Activated naive CD4-positive, alpha-beta T cell treated with anti-CD3 and anti-CD28 coated beads for 36 hours (primary cell): ENCODE data around the gene EVPL. TPM values are rescaled to one million over a fixed set of nuclear protein-coding genes. Genes with fewer than 3 reads are reported as not detected.

Experiments
- CTCF ChIA-PET: fragments of 350-600 bp; sonication (Branson Sonifier 250); formaldehyde crosslinking; loops from one replicate; lab custom pipeline; 2021; ENCODE audit warnings: antibody characterized with exemption; lab: Charles Lee
- DNase-seq: peaks from one replicate; pipeline ENCODE4 v3.0.0-alpha.2; 2020
- H3K27ac Mint-ChIP-seq: one replicate; pipeline ENCODE4 v1.8.0; 2021; ENCODE audit warnings: mild to moderate bottlenecking, mixed read lengths
- H3K27me3 Mint-ChIP-seq: one replicate; pipeline ENCODE4 v1.8.0; 2021; ENCODE audit warnings: low read depth, mixed read lengths
- H3K36me3 Mint-ChIP-seq: one replicate; pipeline ENCODE4 v1.8.0; 2021; ENCODE audit warnings: low read depth, mixed read lengths
- H3K4me1 Mint-ChIP-seq: one replicate; pipeline ENCODE4 v1.8.0; 2021; ENCODE audit warnings: low read depth, mixed read lengths
- H3K4me3 Mint-ChIP-seq: one replicate; pipeline ENCODE4 v1.8.0; 2021; ENCODE audit warnings: mild to moderate bottlenecking, moderate library complexity, mixed read lengths
- H3K9me3 Mint-ChIP-seq: one replicate; pipeline ENCODE4 v1.8.0; 2021; ENCODE audit warnings: mixed read lengths
- intact Hi-C: fragments of 100-400 bp; cut with micrococcal nuclease; formaldehyde crosslinking; loops from one replicate; pipeline ENCODE4 v1.15.1; 2023
- total RNA-seq, 2 experiments: library from RNA; stranded (reverse); gene quantifications; one replicate each; pipeline ENCODE4 v1.2.3, GENCODE V29; 2021

Gene EVPL
- total RNA-seq, 2 experiments from 2014 or later = 0.14 TPM; not detected in 1

- DNase-seq = no peak
- H3K4me1 Mint-ChIP-seq = peaks cover 5% of the 10 kb centered on the region
- no peak overlapping the region for H3K4me3 Mint-ChIP-seq
- H3K27me3 Mint-ChIP-seq = no peaks in the 10 kb centered on the region
- intact Hi-C loops = loop anchor here (10.0 kb wide), 1 partner anchor 255 kb away; no protein-coding TSS in a partner anchor
- H3K36me3 Mint-ChIP-seq = no peaks in the 10 kb centered on the region
- no peaks in the 10 kb centered on the region for H3K9me3 Mint-ChIP-seq
- no peak overlapping the region for H3K27ac Mint-ChIP-seq
- CTCF ChIA-PET = interaction anchor here (0.5 to 11.7 kb wide), 7 partner anchors 9 to 388 kb away, joined by 3 to 124 read pairs (median 4); partner anchors contain the start of genes CDK3 and MRPL38
Observed at GRCh38 chr17:76009969-76010661, 17.0 kb downstream of the EVPL start.

- H3K4me1 Mint-ChIP-seq = peaks cover 5% of the 10 kb centered on the region
- H3K4me3 Mint-ChIP-seq = no peak overlapping the region
- DNase-seq = no peak
- H3K9me3 Mint-ChIP-seq = no peaks in the 10 kb centered on the region
- intact Hi-C loops = loop anchor here (10.0 kb wide), 1 partner anchor 255 kb away; no protein-coding TSS in a partner anchor
- no peaks in the 10 kb centered on the region for H3K36me3 Mint-ChIP-seq
- CTCF ChIA-PET = interaction anchor here (0.5 to 11.7 kb wide), 7 partner anchors 9 to 388 kb away, joined by 3 to 124 read pairs (median 4); partner anchors contain the start of genes CDK3 and MRPL38
- no peaks in the 10 kb centered on the region for H3K27me3 Mint-ChIP-seq
- H3K27ac Mint-ChIP-seq = no peak overlapping the region
Observed at GRCh38 chr17:76009447-76009846, 17.7 kb downstream of the EVPL start.

- CTCF ChIA-PET = interaction anchor here (0.6 to 11.7 kb wide), 6 partner anchors 8 to 265 kb away, joined by 3 to 124 read pairs (median 4); partner anchors contain the start of genes CDK3 and MRPL38
- intact Hi-C loops = loop anchor here (10.0 kb wide), 1 partner anchor 254 kb away; no protein-coding TSS in a partner anchor
- no peak for DNase-seq
- Mint-ChIP-seq H3K36me3 (no peaks in the 10 kb centered on the region), H3K9me3 (no peaks in the 10 kb centered on the region), H3K27me3 (no peaks in the 10 kb centered on the region), H3K4me1 (peaks cover under 1% of the 10 kb centered on the region), H3K27ac (no peak overlapping the region), H3K4me3 (no peak overlapping the region)
Observed at GRCh38 chr17:76008630-76009425, 18.3 kb downstream of the EVPL start.

- H3K36me3 Mint-ChIP-seq = no peaks in the 10 kb centered on the region
- CTCF ChIA-PET = interaction anchor here (0.7 to 11.7 kb wide), 7 partner anchors 7 to 266 kb away, joined by 3 to 124 read pairs (median 4); partner anchors contain the start of genes CDK3 and MRPL38
- no peak for DNase-seq
- no peaks in the 10 kb centered on the region for H3K27me3 Mint-ChIP-seq
- no peaks in the 10 kb centered on the region for H3K9me3 Mint-ChIP-seq
- H3K4me3 Mint-ChIP-seq = no peak overlapping the region
- intact Hi-C loops = loop anchor here (10.0 kb wide), 1 partner anchor 253 kb away; no protein-coding TSS in a partner anchor
- no peaks in the 10 kb centered on the region for H3K4me1 Mint-ChIP-seq
- H3K27ac Mint-ChIP-seq = no peak overlapping the region
Observed at GRCh38 chr17:76008208-76008607, 18.9 kb downstream of the EVPL start.

GRCh38 chr17:76007850-76008165 is 19.3 kb downstream of the EVPL start:
- no peaks in the 10 kb centered on the region for H3K27me3 Mint-ChIP-seq
- no peak for DNase-seq
- intact Hi-C loops = loop anchor here (10.0 kb wide), 1 partner anchor 253 kb away; no protein-coding TSS in a partner anchor
- H3K36me3 Mint-ChIP-seq = no peaks in the 10 kb centered on the region
- H3K4me1 Mint-ChIP-seq = no peaks in the 10 kb centered on the region
- CTCF ChIA-PET = interaction anchor here (0.7 to 11.7 kb wide), 7 partner anchors 7 to 266 kb away, joined by 3 to 124 read pairs (median 4); partner anchors contain the start of genes CDK3 and MRPL38
- no peaks in the 10 kb centered on the region for H3K9me3 Mint-ChIP-seq
- no peak overlapping the region for H3K4me3 Mint-ChIP-seq
- H3K27ac Mint-ChIP-seq = no peak overlapping the region

- H3K36me3 Mint-ChIP-seq = no peaks in the 10 kb centered on the region
- no peak overlapping the region for H3K27ac Mint-ChIP-seq
- no peak overlapping the region for H3K4me3 Mint-ChIP-seq
- no peaks in the 10 kb centered on the region for H3K4me1 Mint-ChIP-seq
- no peak for DNase-seq
- CTCF ChIA-PET = interaction anchor here (0.7 to 11.7 kb wide), 7 partner anchors 6 to 267 kb away, joined by 3 to 124 read pairs (median 4); partner anchors contain the start of genes CDK3 and MRPL38
- H3K27me3 Mint-ChIP-seq = no peaks in the 10 kb centered on the region
- intact Hi-C loops = loop anchor here (10.0 kb wide), 1 partner anchor 252 kb away; no protein-coding TSS in a partner anchor
- no peaks in the 10 kb centered on the region for H3K9me3 Mint-ChIP-seq
Observed at GRCh38 chr17:76007131-76007849, 19.8 kb downstream of the EVPL start.

- H3K4me1 Mint-ChIP-seq = no peaks in the 10 kb centered on the region
- no peaks in the 10 kb centered on the region for H3K27me3 Mint-ChIP-seq
- no peaks in the 10 kb centered on the region for H3K9me3 Mint-ChIP-seq
- intact Hi-C loops = loop anchor here (1.0 to 10.0 kb wide), 2 partner anchors 100 to 251 kb away; no protein-coding TSS in a partner anchor
- CTCF ChIA-PET = interaction anchor here (0.6 to 11.2 kb wide), 30 partner anchors 7 to 539 kb away, joined by 3 to 124 read pairs (median 4); partner anchors contain the start of genes EXOC7, FBF1, MRPL38 and WBP2
- H3K27ac Mint-ChIP-seq = no peak overlapping the region
- H3K36me3 Mint-ChIP-seq = no peaks in the 10 kb centered on the region
- no peak overlapping the region for H3K4me3 Mint-ChIP-seq
- DNase-seq = peak; percentile 95
Observed at GRCh38 chr17:76005263-76006149, 21.6 kb downstream of the EVPL start.

GRCh38 chr17:76004750-76005262 is 22.3 kb downstream of the EVPL start:
- CTCF ChIA-PET = interaction anchor here (0.6 to 11.2 kb wide), 25 partner anchors 8 to 540 kb away, joined by 3 to 124 read pairs (median 4); partner anchors contain the start of genes EXOC7, FBF1, MRPL38 and WBP2
- H3K27ac Mint-ChIP-seq = no peak overlapping the region
- no peaks in the 10 kb centered on the region for H3K9me3 Mint-ChIP-seq

GRCh38 chr17:76003915-76004314 is 23.2 kb downstream of the EVPL start:
- CTCF ChIA-PET = interaction anchor here (0.5 to 11.2 kb wide), 14 partner anchors 9 to 568 kb away, joined by 3 to 124 read pairs (median 6); partner anchors contain the start of gene MRPL38
- no peaks in the 10 kb centered on the region for H3K4me1 Mint-ChIP-seq

More at GRCh38 chr17:76004750-76005262, 22.3 kb downstream of the EVPL start:
- intact Hi-C loops = loop anchor here (1.0 to 10.0 kb wide), 2 partner anchors 100 to 250 kb away; no protein-coding TSS in a partner anchor
- Mint-ChIP-seq H3K4me1 (no peaks in the 10 kb centered on the region), H3K4me3 (no peak overlapping the region), H3K27me3 (no peaks in the 10 kb centered on the region), H3K36me3 (no peaks in the 10 kb centered on the region)
- no peak for DNase-seq

GRCh38 chr17:76002100-76002499 is 25.0 kb downstream of the EVPL start:
- no peaks in the 10 kb centered on the region for H3K36me3 Mint-ChIP-seq
- H3K27me3 Mint-ChIP-seq = no peaks in the 10 kb centered on the region
- no peak overlapping the region for H3K27ac Mint-ChIP-seq
- H3K9me3 Mint-ChIP-seq = no peaks in the 10 kb centered on the region
- peaks cover 6% of the 10 kb centered on the region for H3K4me1 Mint-ChIP-seq
- DNase-seq = no peak
- CTCF ChIA-PET = interaction anchor here (0.6 to 11.2 kb wide), 7 partner anchors 11 to 502 kb away, joined by 3 to 124 read pairs (median 3); partner anchors contain the start of gene MRPL38
- H3K4me3 Mint-ChIP-seq = no peak overlapping the region
- intact Hi-C loops = loop anchor here (10.0 kb wide), 1 partner anchor 247 kb away; no protein-coding TSS in a partner anchor

More at GRCh38 chr17:76003915-76004314, 23.2 kb downstream of the EVPL start:
- H3K27ac Mint-ChIP-seq = no peak overlapping the region
- H3K9me3 Mint-ChIP-seq = no peaks in the 10 kb centered on the region
- no peak for DNase-seq
- no peaks in the 10 kb centered on the region for H3K27me3 Mint-ChIP-seq
- intact Hi-C loops = loop anchor here (10.0 kb wide), 1 partner anchor 249 kb away; no protein-coding TSS in a partner anchor
- H3K36me3 Mint-ChIP-seq = no peaks in the 10 kb centered on the region
- no peak overlapping the region for H3K4me3 Mint-ChIP-seq
